ENCODE results near the gene MOBP.

The MOBP gene

GRCh38 chr3:39528844-39529243 lies 61.4 kb downstream of the MOBP start:
- DNase-seq (ENCODE audit: insufficient read length) (no peak), FAIRE-seq (no peak)
- TF ChIP-seq POLR2A (IDR thresholded peaks at IDR 0.05; ENCODE audit: low read depth, low read length), result no peak
- TF ChIP-seq TAF1 (IDR thresholded peaks at IDR 0.05; ENCODE audit: borderline replicate concordance, low read depth, low read length), result no peak
- TF ChIP-seq POLR2AphosphoS5 (IDR thresholded peaks at IDR 0.05; ENCODE audit: low read depth, low read length), result no peak

GRCh38 chr3:39529577-39529976 lies 62.1 kb downstream of the MOBP start:
- DNase-seq (ENCODE audit: insufficient read length), result no peak
- FAIRE-seq, result no peak
- TF ChIP-seq TAF1 (IDR thresholded peaks at IDR 0.05; ENCODE audit: borderline replicate concordance, low read depth, low read length), result no peak
- no peak for TF ChIP-seq POLR2AphosphoS5 (IDR thresholded peaks at IDR 0.05; ENCODE audit: low read depth, low read length)

GRCh38 chr3:39531066-39531465 lies 63.6 kb downstream of the MOBP start:
- TF ChIP-seq POLR2A (IDR thresholded peaks at IDR 0.05; ENCODE audit: low read depth, low read length) (no peak), POLR2AphosphoS5 (IDR thresholded peaks at IDR 0.05; ENCODE audit: low read depth, low read length) (no peak), TAF1 (IDR thresholded peaks at IDR 0.05; ENCODE audit: borderline replicate concordance, low read depth, low read length) (no peak)
- FAIRE-seq (no peak), DNase-seq (ENCODE audit: insufficient read length) (no peak)

- FAIRE-seq, result no peak
- no peak for TF ChIP-seq TAF1 (IDR thresholded peaks at IDR 0.05; ENCODE audit: borderline replicate concordance, low read depth, low read length)
- no peak for TF ChIP-seq POLR2A (IDR thresholded peaks at IDR 0.05; ENCODE audit: low read depth, low read length)
- no peak for TF ChIP-seq POLR2AphosphoS5 (IDR thresholded peaks at IDR 0.05; ENCODE audit: low read depth, low read length)
These were observed 64.2 kb downstream of the MOBP start for GRCh38 chr3:39531665-39532064.

GRCh38 chr3:39532777-39533176 lies 65.3 kb downstream of the MOBP start:
- no peak for DNase-seq (ENCODE audit: insufficient read length)
- no peak for FAIRE-seq
- TF ChIP-seq POLR2A (IDR thresholded peaks at IDR 0.05; ENCODE audit: low read depth, low read length) (no peak), TAF1 (IDR thresholded peaks at IDR 0.05; ENCODE audit: borderline replicate concordance, low read depth, low read length) (no peak), POLR2AphosphoS5 (IDR thresholded peaks at IDR 0.05; ENCODE audit: low read depth, low read length) (no peak)

More at GRCh38 chr3:39531665-39532064, 64.2 kb downstream of the MOBP start:
- DNase-seq (ENCODE audit: insufficient read length), result no peak

GRCh38 chr3:39533226-39533625 lies 65.7 kb downstream of the MOBP start:
- no peak for DNase-seq (ENCODE audit: insufficient read length)
- TF ChIP-seq POLR2A (IDR thresholded peaks at IDR 0.05; ENCODE audit: low read depth, low read length) (no peak), TAF1 (IDR thresholded peaks at IDR 0.05; ENCODE audit: borderline replicate concordance, low read depth, low read length) (no peak), POLR2AphosphoS5 (IDR thresholded peaks at IDR 0.05; ENCODE audit: low read depth, low read length) (no peak)
- no peak for FAIRE-seq

GRCh38 chr3:39540162-39540921 lies 72.9 kb downstream of the MOBP start:
- FAIRE-seq, result no peak
- no peak for DNase-seq (ENCODE audit: insufficient read length)
- TF ChIP-seq POLR2AphosphoS5 (IDR thresholded peaks at IDR 0.05; ENCODE audit: low read depth, low read length) (no peak), TAF1 (IDR thresholded peaks at IDR 0.05; ENCODE audit: borderline replicate concordance, low read depth, low read length) (no peak), POLR2A (IDR thresholded peaks at IDR 0.05; ENCODE audit: low read depth, low read length) (no peak)

- FAIRE-seq (no peak), DNase-seq (ENCODE audit: insufficient read length) (no peak)
- no peak for TF ChIP-seq TAF1 (IDR thresholded peaks at IDR 0.05; ENCODE audit: borderline replicate concordance, low read depth, low read length)
- TF ChIP-seq POLR2AphosphoS5 (IDR thresholded peaks at IDR 0.05; ENCODE audit: low read depth, low read length), result no peak
- TF ChIP-seq POLR2A (IDR thresholded peaks at IDR 0.05; ENCODE audit: low read depth, low read length), result no peak
These were observed 74.0 kb downstream of the MOBP start for GRCh38 chr3:39541442-39541841.

- no peak for FAIRE-seq
- TF ChIP-seq POLR2A (IDR thresholded peaks at IDR 0.05; ENCODE audit: low read depth, low read length), result no peak
- no peak for TF ChIP-seq POLR2AphosphoS5 (IDR thresholded peaks at IDR 0.05; ENCODE audit: low read depth, low read length)
- TF ChIP-seq TAF1 (IDR thresholded peaks at IDR 0.05; ENCODE audit: borderline replicate concordance, low read depth, low read length), result no peak
These were observed 74.4 kb downstream of the MOBP start for GRCh38 chr3:39541917-39542329.

GRCh38 chr3:39542588-39542988 lies 75.1 kb downstream of the MOBP start:
- DNase-seq (ENCODE audit: insufficient read length) (no peak), FAIRE-seq (peak; percentile 65)
- TF ChIP-seq POLR2A (IDR thresholded peaks at IDR 0.05; ENCODE audit: low read depth, low read length) (no peak), POLR2AphosphoS5 (IDR thresholded peaks at IDR 0.05; ENCODE audit: low read depth, low read length) (no peak), TAF1 (IDR thresholded peaks at IDR 0.05; ENCODE audit: borderline replicate concordance, low read depth, low read length) (no peak)

More at GRCh38 chr3:39541917-39542329, 74.4 kb downstream of the MOBP start:
- DNase-seq (ENCODE audit: insufficient read length), result no peak

- FAIRE-seq, result no peak
- no peak for DNase-seq (ENCODE audit: insufficient read length)
- TF ChIP-seq TAF1 (IDR thresholded peaks at IDR 0.05; ENCODE audit: borderline replicate concordance, low read depth, low read length) (no peak), POLR2A (IDR thresholded peaks at IDR 0.05; ENCODE audit: low read depth, low read length) (no peak), POLR2AphosphoS5 (IDR thresholded peaks at IDR 0.05; ENCODE audit: low read depth, low read length) (no peak)
These were observed 80.8 kb downstream of the MOBP start for GRCh38 chr3:39548282-39548681.

- FAIRE-seq (no peak), DNase-seq (ENCODE audit: insufficient read length) (no peak)
- TF ChIP-seq POLR2A (IDR thresholded peaks at IDR 0.05; ENCODE audit: low read depth, low read length), result no peak
- no peak for TF ChIP-seq POLR2AphosphoS5 (IDR thresholded peaks at IDR 0.05; ENCODE audit: low read depth, low read length)
- TF ChIP-seq TAF1 (IDR thresholded peaks at IDR 0.05; ENCODE audit: borderline replicate concordance, low read depth, low read length), result no peak
These were observed 83.0 kb downstream of the MOBP start for GRCh38 chr3:39550354-39551051.

Data from GM12892 (cell line).